ENCODE data around the gene TSPYL6. TPM values are rescaled to one million over a fixed set of nuclear protein-coding genes. Genes with fewer than 3 reads are reported as not detected.

TSPYL6 gene
- total RNA-seq, 2 donors from 2014 or later = not detected

DNA sequence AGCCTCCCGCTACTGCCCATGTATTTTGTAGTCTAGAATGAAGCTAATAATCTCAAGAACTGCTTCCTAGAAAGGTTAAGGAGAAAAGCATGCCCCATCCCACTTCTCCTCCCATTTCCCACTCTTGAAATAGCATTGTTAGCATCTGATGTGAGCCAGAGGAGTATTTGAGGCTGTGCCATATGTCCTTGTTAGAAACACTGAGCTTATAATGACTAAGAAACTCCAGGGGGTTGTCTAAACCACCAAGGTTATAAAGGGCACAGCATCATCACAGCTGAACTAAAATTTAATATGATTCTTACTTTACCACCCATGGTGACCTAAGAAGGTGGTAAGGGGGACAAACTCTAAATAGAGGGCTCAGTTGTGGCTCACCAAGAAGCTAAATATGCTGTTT lies 16.6 kb downstream of the TSPYL6 start:
- DNase-seq = no peak
- no peaks in the 10 kb centered on the region for H3K36me3 Mint-ChIP-seq (ENCODE audit: low read depth)
- Histone ChIP-seq H3K27me3 (ENCODE audit: control insufficient read depth, insufficient read depth, low read length, poor library complexity, severe bottlenecking) (no peaks in the 10 kb centered on the region), H3K9ac (ENCODE audit: extremely low read depth, low read length, poor library complexity, severe bottlenecking) (no peak overlapping the region), H3K36me3 (ENCODE audit: control insufficient read depth, insufficient read depth, low read length) (no peaks in the 10 kb centered on the region), H3K4me3 (ENCODE audit: low read length) (no peak overlapping the region), H3K4me1 (ENCODE audit: control insufficient read depth, insufficient read depth, low read length) (no peaks in the 10 kb centered on the region), H3K9me3 (ENCODE audit: control insufficient read depth, low read length) (no peaks in the 10 kb centered on the region), H3K27ac (ENCODE audit: low read depth, low read length) (no peak overlapping the region)
- peaks cover 3% of the 10 kb centered on the region for H3K4me1 Mint-ChIP-seq
- 100% methylated on average over 1 of the region's 1 CpG; no CpG with 5 or more reads in 1 of the 2 experiments for WGBS, 2 experiments (ENCODE audit: insufficient coverage in 1 of 2, insufficient read length in 1 of 2)
- H3K9me3 Mint-ChIP-seq = no peaks in the 10 kb centered on the region
- no peaks in the 10 kb centered on the region for H3K27me3 Mint-ChIP-seq (ENCODE audit: insufficient read depth)
- TF ChIP-seq, protein P1, sequence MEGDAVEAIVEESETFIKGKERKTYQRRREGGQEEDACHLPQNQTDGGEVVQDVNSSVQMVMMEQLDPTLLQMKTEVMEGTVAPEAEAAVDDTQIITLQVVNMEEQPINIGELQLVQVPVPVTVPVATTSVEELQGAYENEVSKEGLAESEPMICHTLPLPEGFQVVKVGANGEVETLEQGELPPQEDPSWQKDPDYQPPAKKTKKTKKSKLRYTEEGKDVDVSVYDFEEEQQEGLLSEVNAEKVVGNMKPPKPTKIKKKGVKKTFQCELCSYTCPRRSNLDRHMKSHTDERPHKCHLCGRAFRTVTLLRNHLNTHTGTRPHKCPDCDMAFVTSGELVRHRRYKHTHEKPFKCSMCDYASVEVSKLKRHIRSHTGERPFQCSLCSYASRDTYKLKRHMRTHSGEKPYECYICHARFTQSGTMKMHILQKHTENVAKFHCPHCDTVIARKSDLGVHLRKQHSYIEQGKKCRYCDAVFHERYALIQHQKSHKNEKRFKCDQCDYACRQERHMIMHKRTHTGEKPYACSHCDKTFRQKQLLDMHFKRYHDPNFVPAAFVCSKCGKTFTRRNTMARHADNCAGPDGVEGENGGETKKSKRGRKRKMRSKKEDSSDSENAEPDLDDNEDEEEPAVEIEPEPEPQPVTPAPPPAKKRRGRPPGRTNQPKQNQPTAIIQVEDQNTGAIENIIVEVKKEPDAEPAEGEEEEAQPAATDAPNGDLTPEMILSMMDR (conservative IDR thresholded peaks at IDR 0.05) = no peak
- H3K4me3 Mint-ChIP-seq = no peak overlapping the region
- no peak overlapping the region for H3K27ac Mint-ChIP-seq

DNA sequence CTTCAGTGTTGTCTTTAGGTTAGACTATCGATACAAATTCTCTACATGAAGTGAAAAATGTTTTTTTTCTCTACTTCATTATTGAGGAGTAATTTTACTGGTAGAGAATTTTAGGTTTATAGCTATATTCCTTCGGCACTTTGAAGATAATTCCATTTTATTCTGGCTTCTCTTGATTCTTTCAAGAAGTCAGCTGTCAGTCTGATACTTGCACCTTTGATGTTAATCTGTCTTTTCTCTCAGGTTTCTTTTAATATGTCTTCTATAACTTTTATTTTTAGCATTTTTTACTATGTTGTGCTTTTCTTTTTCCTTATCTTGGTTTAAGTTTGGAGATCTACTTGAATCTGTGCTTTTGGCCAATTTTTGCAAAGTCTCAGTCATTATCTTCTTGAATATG lies 18.6 kb downstream of the TSPYL6 start:
- Mint-ChIP-seq H3K27ac (no peak overlapping the region), H3K27me3 (ENCODE audit: insufficient read depth) (no peaks in the 10 kb centered on the region), H3K9me3 (peaks cover 2% of the 10 kb centered on the region), H3K4me3 (no peak overlapping the region), H3K4me1 (peaks cover 8% of the 10 kb centered on the region), H3K36me3 (ENCODE audit: low read depth) (peaks cover 2% of the 10 kb centered on the region)
- no peaks in the 10 kb centered on the region for H3K4me1 ChIP-seq (ENCODE audit: control insufficient read depth, insufficient read depth, low read length)
- H3K27ac ChIP-seq (ENCODE audit: low read depth, low read length) = no peak overlapping the region
- no peaks in the 10 kb centered on the region for H3K27me3 ChIP-seq (ENCODE audit: control insufficient read depth, insufficient read depth, low read length, poor library complexity, severe bottlenecking)
- DNase-seq = no peak
- H3K4me3 ChIP-seq (ENCODE audit: low read length) = no peak overlapping the region
- no peak overlapping the region for H3K9ac ChIP-seq (ENCODE audit: extremely low read depth, low read length, poor library complexity, severe bottlenecking)
- H3K9me3 ChIP-seq (ENCODE audit: control insufficient read depth, low read length) = no peaks in the 10 kb centered on the region
- TF ChIP-seq, protein P1 (conservative IDR thresholded peaks at IDR 0.05) = no peak
- 98% methylated on average over 2 of the region's 2 CpGs; no CpG with 5 or more reads in 1 of the 2 experiments for WGBS, 2 experiments (ENCODE audit: insufficient coverage in 1 of 2, insufficient read length in 1 of 2)
- H3K36me3 ChIP-seq (ENCODE audit: control insufficient read depth, insufficient read depth, low read length) = no peaks in the 10 kb centered on the region

DNA sequence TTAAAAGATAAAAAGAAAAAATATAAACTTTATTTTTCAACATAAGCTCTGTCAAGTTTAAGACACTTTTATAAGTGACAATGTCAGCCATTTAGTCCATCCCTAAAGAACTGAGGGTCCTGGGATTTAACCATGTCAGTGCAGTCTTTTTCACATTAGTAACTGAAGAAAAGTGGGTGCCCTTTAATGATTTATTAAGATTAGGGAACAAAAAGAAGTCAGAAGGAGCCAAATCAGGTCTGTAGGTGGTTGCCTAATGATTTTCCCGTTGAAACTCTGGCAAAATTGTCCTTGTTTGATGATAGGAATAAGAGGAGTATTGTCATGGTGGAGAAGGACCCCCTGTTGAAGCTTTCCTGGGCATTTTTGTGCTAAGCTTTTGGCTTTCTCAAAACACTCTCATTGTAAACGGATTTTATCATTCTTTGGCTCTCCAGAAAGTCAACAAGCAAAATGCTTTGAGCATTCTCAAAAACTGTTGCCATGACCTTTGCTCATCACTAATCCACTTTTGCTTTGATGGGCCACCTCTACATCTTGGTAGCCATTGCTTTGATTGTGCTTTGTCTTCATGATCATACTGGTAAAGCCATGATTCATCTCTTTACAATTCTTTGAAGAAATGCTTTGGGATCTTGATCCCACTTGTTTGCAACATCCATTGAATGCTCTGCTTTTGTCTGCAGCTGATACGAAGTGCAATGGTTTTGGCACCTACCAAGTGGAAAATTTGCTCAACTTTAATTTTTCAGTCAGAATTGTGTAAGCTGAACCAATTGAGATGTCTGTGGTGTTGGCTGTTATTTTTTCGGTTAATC lies 22.0 kb downstream of the TSPYL6 start:
- H3K4me1 ChIP-seq (ENCODE audit: control insufficient read depth, insufficient read depth, low read length) = peaks cover 4% of the 10 kb centered on the region
- WGBS, 2 experiments (ENCODE audit: insufficient coverage in 1 of 2, insufficient read length in 1 of 2) = 50 to 65% methylated on average over 2 to 4 of the region's 4 CpGs
- H3K27me3 ChIP-seq (ENCODE audit: control insufficient read depth, insufficient read depth, low read length, poor library complexity, severe bottlenecking) = no peaks in the 10 kb centered on the region
- Mint-ChIP-seq H3K4me1 (peaks cover 14% of the 10 kb centered on the region), H3K4me3 (no peak overlapping the region), H3K27ac (no peak overlapping the region), H3K9me3 (peaks cover 2% of the 10 kb centered on the region), H3K36me3 (ENCODE audit: low read depth) (peaks cover 2% of the 10 kb centered on the region), H3K27me3 (ENCODE audit: insufficient read depth) (no peaks in the 10 kb centered on the region)
- H3K9ac ChIP-seq (ENCODE audit: extremely low read depth, low read length, poor library complexity, severe bottlenecking) = no peak overlapping the region
- DNase-seq = no peak
- TF ChIP-seq, protein P1 (conservative IDR thresholded peaks at IDR 0.05) = no peak
- H3K36me3 ChIP-seq (ENCODE audit: control insufficient read depth, insufficient read depth, low read length) = no peaks in the 10 kb centered on the region
- no peak overlapping the region for H3K4me3 ChIP-seq (ENCODE audit: low read length)
- H3K9me3 ChIP-seq (ENCODE audit: control insufficient read depth, low read length) = no peaks in the 10 kb centered on the region
- H3K27ac ChIP-seq (ENCODE audit: low read depth, low read length) = no peak overlapping the region

All from endodermal cell (in vitro differentiated cells).